SK-N-SH (cell line): ENCODE measurements around the gene PDHX.

Experiments used
- CHD2 ChIP-seq: fragments of 150-350 bp; IDR thresholded peaks from 2 replicates; pipeline ENCODE4 v1.6.1; 2018; ENCODE audit warnings: low read length; ENCODE audit not compliant: partially characterized antibody
- EP300 ChIP-seq, 2 experiments: IDR thresholded peaks; 2 replicates each; pipeline versions ENCODE4 v1.4.0 to v1.6.1; 2012; ENCODE audit warnings: borderline replicate concordance in 1 of 2, low read depth in 1 of 2, low read length in 1 of 2
- EZH2phosphoT487 ChIP-seq: fragments of 200-600 bp; sonication (generic); IDR thresholded peaks from 2 replicates; pipeline ENCODE4 v1.6.1; 2017; ENCODE audit warnings: low read depth, mixed run types, mild to moderate bottlenecking, antibody characterized with exemption, moderate library complexity, borderline replicate concordance
- GABPA ChIP-seq: IDR thresholded peaks from 2 replicates; pipeline ENCODE4 v1.4.0; 2012; ENCODE audit warnings: low read depth, mild to moderate bottlenecking
- JUND ChIP-seq: IDR thresholded peaks from 2 replicates; pipeline ENCODE4 v1.4.0; 2012
- RFX5 ChIP-seq: IDR thresholded peaks from 2 replicates; pipeline ENCODE4 v1.6.1; 2012; ENCODE audit warnings: mild to moderate bottlenecking, improper control_type of control experiment, low read length
- SIN3A ChIP-seq: IDR thresholded peaks from 2 replicates; pipeline ENCODE4 v1.6.1; 2012; ENCODE audit warnings: low read depth, mild to moderate bottlenecking, low read length, moderate library complexity, borderline replicate concordance
- TCF12 ChIP-seq: IDR thresholded peaks from 2 replicates; pipeline ENCODE4 v1.4.0; 2012
- TF ChIP-seq, protein P1 (sequence below): fragments of 200-600 bp; sonication (generic); IDR thresholded peaks from 2 replicates; pipeline ENCODE4 v1.6.1; 2017; ENCODE audit warnings: antibody characterized with exemption, mild to moderate bottlenecking, moderate library complexity
- TF ChIP-seq, protein P2 (sequence below): IDR thresholded peaks from 2 replicates; pipeline ENCODE4 v1.4.0; 2012; ENCODE audit warnings: low read depth, borderline replicate concordance

DNA sequence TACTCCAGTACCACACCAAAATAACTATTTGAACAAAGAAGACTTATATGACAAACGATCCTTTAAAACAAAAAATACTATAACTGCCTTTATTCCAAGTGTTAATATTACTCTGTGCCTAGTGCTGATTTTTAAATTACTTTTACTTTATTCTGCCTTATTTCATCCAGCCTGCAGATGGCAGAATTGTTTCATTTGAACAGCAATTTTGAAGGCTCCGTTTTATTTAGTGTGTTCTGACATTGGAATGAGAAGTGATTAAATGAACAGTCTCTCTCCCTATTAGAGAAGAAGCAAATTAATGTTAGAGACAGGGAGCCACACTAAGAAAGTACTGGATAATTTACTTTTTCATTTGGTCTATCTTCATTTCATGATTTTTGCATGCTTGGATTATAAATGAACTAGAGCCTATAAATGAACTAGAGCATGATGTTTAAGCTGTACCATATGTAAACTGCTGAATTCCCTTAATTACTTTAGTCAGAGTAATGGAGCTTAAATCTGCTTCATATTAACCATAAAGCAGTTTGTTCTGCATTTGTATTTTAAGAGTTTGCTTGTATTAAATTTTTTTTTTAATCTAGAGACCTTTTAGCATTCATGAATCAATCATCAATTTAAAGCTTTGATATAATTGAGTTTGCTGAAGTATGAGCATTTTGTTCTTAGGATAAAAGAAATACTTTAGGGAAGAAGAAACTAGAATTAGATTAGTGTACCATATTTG, 9.8 kb downstream of the PDHX start:
- TF ChIP-seq GABPA (no peak), EP300 (IDR thresholded peaks at IDR 0.05; ENCODE audit: borderline replicate concordance in 1 of 2, low read depth in 1 of 2, low read length in 1 of 2) (0 out of 4 replicates have a peak, but pooled peaks of 1 of the 2 experiments have one; percentile 2), RFX5 (peak; percentile 36; the same call in 1 of the 2 replicates), JUND (no peak), TCF12 (no peak), CHD2 (no peak), SIN3A (no peak), EZH2phosphoT487 (no peak)
- TF ChIP-seq, protein P1, sequence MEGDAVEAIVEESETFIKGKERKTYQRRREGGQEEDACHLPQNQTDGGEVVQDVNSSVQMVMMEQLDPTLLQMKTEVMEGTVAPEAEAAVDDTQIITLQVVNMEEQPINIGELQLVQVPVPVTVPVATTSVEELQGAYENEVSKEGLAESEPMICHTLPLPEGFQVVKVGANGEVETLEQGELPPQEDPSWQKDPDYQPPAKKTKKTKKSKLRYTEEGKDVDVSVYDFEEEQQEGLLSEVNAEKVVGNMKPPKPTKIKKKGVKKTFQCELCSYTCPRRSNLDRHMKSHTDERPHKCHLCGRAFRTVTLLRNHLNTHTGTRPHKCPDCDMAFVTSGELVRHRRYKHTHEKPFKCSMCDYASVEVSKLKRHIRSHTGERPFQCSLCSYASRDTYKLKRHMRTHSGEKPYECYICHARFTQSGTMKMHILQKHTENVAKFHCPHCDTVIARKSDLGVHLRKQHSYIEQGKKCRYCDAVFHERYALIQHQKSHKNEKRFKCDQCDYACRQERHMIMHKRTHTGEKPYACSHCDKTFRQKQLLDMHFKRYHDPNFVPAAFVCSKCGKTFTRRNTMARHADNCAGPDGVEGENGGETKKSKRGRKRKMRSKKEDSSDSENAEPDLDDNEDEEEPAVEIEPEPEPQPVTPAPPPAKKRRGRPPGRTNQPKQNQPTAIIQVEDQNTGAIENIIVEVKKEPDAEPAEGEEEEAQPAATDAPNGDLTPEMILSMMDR: peak; percentile 91
- TF ChIP-seq, protein P2, sequence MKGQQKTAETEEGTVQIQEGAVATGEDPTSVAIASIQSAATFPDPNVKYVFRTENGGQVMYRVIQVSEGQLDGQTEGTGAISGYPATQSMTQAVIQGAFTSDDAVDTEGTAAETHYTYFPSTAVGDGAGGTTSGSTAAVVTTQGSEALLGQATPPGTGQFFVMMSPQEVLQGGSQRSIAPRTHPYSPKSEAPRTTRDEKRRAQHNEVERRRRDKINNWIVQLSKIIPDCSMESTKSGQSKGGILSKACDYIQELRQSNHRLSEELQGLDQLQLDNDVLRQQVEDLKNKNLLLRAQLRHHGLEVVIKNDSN: no peak
